ENCODE results near the gene FAM89A.

The FAM89A gene

GRCh38 chr1:231039161-231040018 is 664 bp downstream of the FAM89A start:
- Histone ChIP-seq H3K27ac (ENCODE audit: low read length, poor library complexity, severe bottlenecking) (no peak overlapping the region), H3K9ac (ENCODE audit: low read length) (peak overlapping the region; percentile 72), H4K8ac (ENCODE audit: low read length) (peak overlapping the region; percentile 90), H2BK120ac (ENCODE audit: low read depth, low read length) (peak overlapping the region; percentile 98), H3K4ac (ENCODE audit: low read depth in 1 of 2, low read length in 2 of 2) (peak overlapping the region; percentile 89 to 95), H3K36me3 (ENCODE audit: control insufficient read depth in 1 of 2, insufficient read depth in 2 of 2, low read depth in 1 of 2, low read length in 2 of 2) (no peaks in the 10 kb centered on the region), H4K91ac (ENCODE audit: low read length) (peak overlapping the region; percentile 94), H3K79me1 (replicated peaks; ENCODE audit: low read length, poor library complexity, severe bottlenecking) (peaks cover 5% of the 10 kb centered on the region), H2BK15ac (ENCODE audit: low read depth, poor library complexity, severe bottlenecking) (peak overlapping the region; percentile 97), H2AFZ (ENCODE audit: low read depth, low read length) (no peak overlapping the region), H3K4me2 (ENCODE audit: low read length, poor library complexity, severe bottlenecking) (peak overlapping the region; percentile 89), H2BK12ac (ENCODE audit: low read length in 2 of 2) (peak overlapping the region; percentile 28 to 95), H3K4me3 (ENCODE audit: insufficient read depth in 1 of 2, low read depth in 1 of 2, low read length in 2 of 2) (peak overlapping the region; percentile 78 to 88), H3K14ac (ENCODE audit: low read length in 2 of 2) (peak overlapping the region; percentile 95 to 96), H2BK5ac (ENCODE audit: low read depth, low read length, poor library complexity, severe bottlenecking) (no peak overlapping the region), H3K9me3 (ENCODE audit: control insufficient read depth, low read length) (peaks cover 3% of the 10 kb centered on the region), H2AK5ac (ENCODE audit: low read length, severe bottlenecking) (no peak overlapping the region), H3K18ac (ENCODE audit: low read depth in 1 of 2, low read length in 2 of 2) (peak overlapping the region; percentile 98 to 99), H3K27me3 (ENCODE audit: control insufficient read depth in 1 of 2, insufficient read depth in 1 of 2, low read length in 2 of 2) (peaks cover 3 to 9% of the 10 kb centered on the region in 2 experiments), H3K23ac (ENCODE audit: low read length in 2 of 2) (peak overlapping the region in 1 of 2 experiments; percentile 93), H3K4me1 (ENCODE audit: control insufficient read depth, insufficient read depth, low read depth, low read length) (peaks cover 16% of the 10 kb centered on the region)
- DNase-seq = peak; percentile 79
- WGBS = under 1% methylated on average over 64 of the region's 91 CpGs

GRCh38 chr1:231037585-231038517 is 2.2 kb downstream of the FAM89A start:
- no peak overlapping the region for H3K27ac ChIP-seq (ENCODE audit: low read length, poor library complexity, severe bottlenecking)
- peak; percentile 96 for DNase-seq
- H3K14ac ChIP-seq (ENCODE audit: low read length in 2 of 2) = no peak overlapping the region
- H4K91ac ChIP-seq (ENCODE audit: low read length) = peak overlapping the region; percentile 30
- peak overlapping the region; percentile 72 for H3K9ac ChIP-seq (ENCODE audit: low read length)
- WGBS = 29% methylated on average over 11 of the region's 13 CpGs
- H4K8ac ChIP-seq (ENCODE audit: low read length) = peak overlapping the region; percentile 21
- peak overlapping the region; percentile 63 to 86 for H3K18ac ChIP-seq (ENCODE audit: low read depth in 1 of 2, low read length in 2 of 2)
- H3K4me1 ChIP-seq (ENCODE audit: control insufficient read depth, insufficient read depth, low read depth, low read length) = peaks cover 16% of the 10 kb centered on the region
- peak overlapping the region in 1 of 2 experiments; percentile 73 for H3K4ac ChIP-seq (ENCODE audit: low read depth in 1 of 2, low read length in 2 of 2)
- H3K9me3 ChIP-seq (ENCODE audit: control insufficient read depth, low read length) = no peaks in the 10 kb centered on the region
- H3K27me3 ChIP-seq (ENCODE audit: control insufficient read depth in 1 of 2, insufficient read depth in 1 of 2, low read length in 2 of 2) = peaks cover 3 to 5% of the 10 kb centered on the region in 2 experiments
- no peak overlapping the region for H3K23ac ChIP-seq (ENCODE audit: low read length in 2 of 2)
- no peak overlapping the region for H2BK120ac ChIP-seq (ENCODE audit: low read depth, low read length)
- H3K36me3 ChIP-seq (ENCODE audit: control insufficient read depth in 1 of 2, insufficient read depth in 2 of 2, low read depth in 1 of 2, low read length in 2 of 2) = no peaks in the 10 kb centered on the region
- H2BK5ac ChIP-seq (ENCODE audit: low read depth, low read length, poor library complexity, severe bottlenecking) = no peak overlapping the region
- peak overlapping the region; percentile 12 to 98 for H2BK12ac ChIP-seq (ENCODE audit: low read length in 2 of 2)
- H2AK5ac ChIP-seq (ENCODE audit: low read length, severe bottlenecking) = no peak overlapping the region
- H3K4me2 ChIP-seq (ENCODE audit: low read length, poor library complexity, severe bottlenecking) = peak overlapping the region; percentile 40
- H2BK15ac ChIP-seq (ENCODE audit: low read depth, poor library complexity, severe bottlenecking) = no peak overlapping the region
- H3K79me1 ChIP-seq (replicated peaks; ENCODE audit: low read length, poor library complexity, severe bottlenecking) = peaks cover 5% of the 10 kb centered on the region
- no peak overlapping the region for H2AFZ ChIP-seq (ENCODE audit: low read depth, low read length)
- no peak overlapping the region for H3K4me3 ChIP-seq (ENCODE audit: insufficient read depth in 1 of 2, low read depth in 1 of 2, low read length in 2 of 2)

GRCh38 chr1:231036416-231036815 is 3.6 kb downstream of the FAM89A start:
- 18% methylated on average over 5 of the region's 5 CpGs for WGBS

More at GRCh38 chr1:231036416-231036815, 3.6 kb downstream of the FAM89A start:
- H3K4me2 ChIP-seq (ENCODE audit: low read length, poor library complexity, severe bottlenecking) = no peak overlapping the region
- H2BK15ac ChIP-seq (ENCODE audit: low read depth, poor library complexity, severe bottlenecking) = no peak overlapping the region
- no peak overlapping the region for H2BK5ac ChIP-seq (ENCODE audit: low read depth, low read length, poor library complexity, severe bottlenecking)
- peak overlapping the region; percentile 55 for H2BK120ac ChIP-seq (ENCODE audit: low read depth, low read length)
- H3K4me3 ChIP-seq (ENCODE audit: insufficient read depth in 1 of 2, low read depth in 1 of 2, low read length in 2 of 2) = no peak overlapping the region
- peak overlapping the region; percentile 9 for H4K8ac ChIP-seq (ENCODE audit: low read length)
- no peak overlapping the region for H3K14ac ChIP-seq (ENCODE audit: low read length in 2 of 2)
- peaks cover 18% of the 10 kb centered on the region for H3K4me1 ChIP-seq (ENCODE audit: control insufficient read depth, insufficient read depth, low read depth, low read length)
- H2AFZ ChIP-seq (ENCODE audit: low read depth, low read length) = no peak overlapping the region
- peaks cover 1 to 3% of the 10 kb centered on the region in 2 experiments for H3K27me3 ChIP-seq (ENCODE audit: control insufficient read depth in 1 of 2, insufficient read depth in 1 of 2, low read length in 2 of 2)
- no peaks in the 10 kb centered on the region for H3K36me3 ChIP-seq (ENCODE audit: control insufficient read depth in 1 of 2, insufficient read depth in 2 of 2, low read depth in 1 of 2, low read length in 2 of 2)
- peak overlapping the region in 1 of 2 experiments; percentile 80 for H2BK12ac ChIP-seq (ENCODE audit: low read length in 2 of 2)
- H3K23ac ChIP-seq (ENCODE audit: low read length in 2 of 2) = no peak overlapping the region
- H3K4ac ChIP-seq (ENCODE audit: low read depth in 1 of 2, low read length in 2 of 2) = peak overlapping the region in 1 of 2 experiments; percentile 86
- peak overlapping the region; percentile 67 to 70 for H3K18ac ChIP-seq (ENCODE audit: low read depth in 1 of 2, low read length in 2 of 2)
- H3K79me1 ChIP-seq (replicated peaks; ENCODE audit: low read length, poor library complexity, severe bottlenecking) = peaks cover 5% of the 10 kb centered on the region
- no peak overlapping the region for H2AK5ac ChIP-seq (ENCODE audit: low read length, severe bottlenecking)
- no peak overlapping the region for H3K9ac ChIP-seq (ENCODE audit: low read length)
- DNase-seq = peak; percentile 78
- H3K27ac ChIP-seq (ENCODE audit: low read length, poor library complexity, severe bottlenecking) = no peak overlapping the region
- peak overlapping the region; percentile 37 for H4K91ac ChIP-seq (ENCODE audit: low read length)
- H3K9me3 ChIP-seq (ENCODE audit: control insufficient read depth, low read length) = no peaks in the 10 kb centered on the region

All from mesenchymal stem cell (in vitro differentiated cells and primary cell).